ENCODE data around the gene NOPCHAP1.

The NOPCHAP1 gene

DNA sequence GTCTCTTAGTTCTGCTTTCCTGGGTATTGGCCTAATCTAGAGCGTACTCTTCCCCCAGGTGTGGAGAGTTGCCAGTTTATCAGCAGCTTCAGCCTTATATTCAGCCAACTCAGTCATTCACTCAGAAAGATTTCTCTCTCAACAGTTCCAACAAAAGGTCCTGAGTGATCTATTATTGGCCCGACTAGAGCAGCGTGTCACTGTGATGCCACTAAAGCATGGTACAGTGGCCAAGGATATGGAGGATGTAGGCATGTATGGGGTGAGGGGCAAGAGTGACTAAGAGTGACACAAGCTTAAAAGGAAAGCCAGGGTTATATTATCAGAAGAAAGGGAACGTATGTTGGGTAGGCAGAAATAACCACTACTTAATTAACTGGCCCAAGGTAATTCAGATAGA is 4.8 kb downstream of the NOPCHAP1 start:
- TF ChIP-seq, protein P1, sequence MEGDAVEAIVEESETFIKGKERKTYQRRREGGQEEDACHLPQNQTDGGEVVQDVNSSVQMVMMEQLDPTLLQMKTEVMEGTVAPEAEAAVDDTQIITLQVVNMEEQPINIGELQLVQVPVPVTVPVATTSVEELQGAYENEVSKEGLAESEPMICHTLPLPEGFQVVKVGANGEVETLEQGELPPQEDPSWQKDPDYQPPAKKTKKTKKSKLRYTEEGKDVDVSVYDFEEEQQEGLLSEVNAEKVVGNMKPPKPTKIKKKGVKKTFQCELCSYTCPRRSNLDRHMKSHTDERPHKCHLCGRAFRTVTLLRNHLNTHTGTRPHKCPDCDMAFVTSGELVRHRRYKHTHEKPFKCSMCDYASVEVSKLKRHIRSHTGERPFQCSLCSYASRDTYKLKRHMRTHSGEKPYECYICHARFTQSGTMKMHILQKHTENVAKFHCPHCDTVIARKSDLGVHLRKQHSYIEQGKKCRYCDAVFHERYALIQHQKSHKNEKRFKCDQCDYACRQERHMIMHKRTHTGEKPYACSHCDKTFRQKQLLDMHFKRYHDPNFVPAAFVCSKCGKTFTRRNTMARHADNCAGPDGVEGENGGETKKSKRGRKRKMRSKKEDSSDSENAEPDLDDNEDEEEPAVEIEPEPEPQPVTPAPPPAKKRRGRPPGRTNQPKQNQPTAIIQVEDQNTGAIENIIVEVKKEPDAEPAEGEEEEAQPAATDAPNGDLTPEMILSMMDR (conservative IDR thresholded peaks at IDR 0.05; ENCODE audit: low read length), result no peak
- no peak for TF ChIP-seq EZH2phosphoT487 (IDR thresholded peaks at IDR 0.05; ENCODE audit: borderline replicate concordance)
- H3K9me3 ChIP-seq (ENCODE audit: insufficient read depth, low read depth, low read length), result no peaks in the 10 kb centered on the region
- H3K36me3 ChIP-seq (ENCODE audit: insufficient read depth, low read length), result peaks cover 24% of the 10 kb centered on the region
- no peak overlapping the region for H2AFZ ChIP-seq (ENCODE audit: low read length)
- no peaks in the 10 kb centered on the region for H3K9me2 ChIP-seq (replicated peaks; ENCODE audit: low read depth, low read length)
- peaks cover 36% of the 10 kb centered on the region for H3K4me1 ChIP-seq (ENCODE audit: insufficient read depth, low read length, poor library complexity, severe bottlenecking)
- H3K4me2 ChIP-seq (ENCODE audit: low read depth, low read length, poor library complexity, severe bottlenecking), result peak overlapping the region; percentile 86
- peaks cover 6% of the 10 kb centered on the region for H4K20me1 ChIP-seq (ENCODE audit: insufficient read depth, low read length, poor library complexity, severe bottlenecking)
- H3K27me3 ChIP-seq (ENCODE audit: insufficient read depth, low read length, poor library complexity, severe bottlenecking), result no peaks in the 10 kb centered on the region
- H3K79me2 ChIP-seq (ENCODE audit: insufficient read depth, low read length), result peaks cover 35% of the 10 kb centered on the region
- H3K4me3 ChIP-seq (ENCODE audit: low read length, poor library complexity, severe bottlenecking), result no peak overlapping the region
- no peaks in the 10 kb centered on the region for H3F3A ChIP-seq (ENCODE audit: low read depth)
- H3K9ac ChIP-seq (ENCODE audit: low read depth, low read length, poor library complexity, severe bottlenecking), result no peak overlapping the region

- Histone ChIP-seq H3K4me3 (ENCODE audit: low read length, poor library complexity, severe bottlenecking) (no peak overlapping the region), H3K4me1 (ENCODE audit: insufficient read depth, low read length, poor library complexity, severe bottlenecking) (peaks cover 35% of the 10 kb centered on the region), H3K4me2 (ENCODE audit: low read depth, low read length, poor library complexity, severe bottlenecking) (no peak overlapping the region), H3K9me3 (ENCODE audit: insufficient read depth, low read depth, low read length) (no peaks in the 10 kb centered on the region), H3K36me3 (ENCODE audit: insufficient read depth, low read length) (peaks cover 28% of the 10 kb centered on the region), H3F3A (ENCODE audit: low read depth) (no peaks in the 10 kb centered on the region), H3K27me3 (ENCODE audit: insufficient read depth, low read length, poor library complexity, severe bottlenecking) (no peaks in the 10 kb centered on the region), H2AFZ (ENCODE audit: low read length) (no peak overlapping the region), H3K9me2 (replicated peaks; ENCODE audit: low read depth, low read length) (no peaks in the 10 kb centered on the region), H3K9ac (ENCODE audit: low read depth, low read length, poor library complexity, severe bottlenecking) (no peak overlapping the region), H4K20me1 (ENCODE audit: insufficient read depth, low read length, poor library complexity, severe bottlenecking) (peaks cover 6% of the 10 kb centered on the region), H3K79me2 (ENCODE audit: insufficient read depth, low read length) (peaks cover 33% of the 10 kb centered on the region)
- no peak for TF ChIP-seq EZH2phosphoT487 (IDR thresholded peaks at IDR 0.05; ENCODE audit: borderline replicate concordance)
- TF ChIP-seq, protein P1 (conservative IDR thresholded peaks at IDR 0.05; ENCODE audit: low read length), result no peak
These were observed 5.5 kb downstream of the NOPCHAP1 start for GRCh38 chr12:104991565-104992128.

GRCh38 chr12:104994336-104994735 is 8.2 kb downstream of the NOPCHAP1 start:
- Histone ChIP-seq H3K36me3 (ENCODE audit: insufficient read depth, low read length) (peaks cover 29% of the 10 kb centered on the region), H3K27me3 (ENCODE audit: insufficient read depth, low read length, poor library complexity, severe bottlenecking) (no peaks in the 10 kb centered on the region), H3K9me3 (ENCODE audit: insufficient read depth, low read depth, low read length) (no peaks in the 10 kb centered on the region), H3K9ac (ENCODE audit: low read depth, low read length, poor library complexity, severe bottlenecking) (no peak overlapping the region), H2AFZ (ENCODE audit: low read length) (no peak overlapping the region), H3K4me2 (ENCODE audit: low read depth, low read length, poor library complexity, severe bottlenecking) (no peak overlapping the region), H3K4me3 (ENCODE audit: low read length, poor library complexity, severe bottlenecking) (no peak overlapping the region), H3K4me1 (ENCODE audit: insufficient read depth, low read length, poor library complexity, severe bottlenecking) (peaks cover 17% of the 10 kb centered on the region), H3F3A (ENCODE audit: low read depth) (no peaks in the 10 kb centered on the region), H3K79me2 (ENCODE audit: insufficient read depth, low read length) (peaks cover 13% of the 10 kb centered on the region; the same call in 1 of the 2 replicates), H4K20me1 (ENCODE audit: insufficient read depth, low read length, poor library complexity, severe bottlenecking) (no peaks in the 10 kb centered on the region), H3K9me2 (replicated peaks; ENCODE audit: low read depth, low read length) (no peaks in the 10 kb centered on the region)
- TF ChIP-seq, protein P1 (conservative IDR thresholded peaks at IDR 0.05; ENCODE audit: low read length), result no peak
- TF ChIP-seq EZH2phosphoT487 (IDR thresholded peaks at IDR 0.05; ENCODE audit: borderline replicate concordance), result no peak
